NCI-H748 treated with DMSO at 0.1 percent for 48 hours (cell line): ENCODE data around the gene DCX.

Experiments used
- DNase-seq: peaks from one replicate; lab custom pipeline; 2025; lab: John Stamatoyannopoulos, UW

DCX gene

GRCh38 chrX:111302284-111302683 is 109.7 kb downstream of the DCX start:
- DNase-seq, result no peak

DNA sequence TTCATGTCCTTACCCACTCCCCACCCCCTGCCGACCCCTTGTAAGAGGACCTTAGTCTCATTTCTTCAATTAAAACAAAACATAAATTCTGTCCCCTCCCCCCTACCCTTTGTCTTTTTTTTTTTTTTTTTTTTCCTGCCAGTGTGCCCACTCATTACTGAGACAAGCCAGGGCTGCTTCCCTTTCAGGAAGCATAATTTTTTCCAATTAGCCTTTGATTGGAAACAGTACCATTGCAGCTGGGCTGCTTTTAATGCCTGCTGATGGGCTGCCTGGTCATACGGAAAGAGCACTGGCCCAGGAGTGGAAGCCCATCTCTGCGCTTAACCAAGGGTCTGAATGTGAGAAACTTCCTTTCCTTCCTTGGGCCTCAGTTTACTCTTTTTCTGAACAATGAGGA is 123.2 kb downstream of the DCX start:
- DNase-seq, result no peak

DNA sequence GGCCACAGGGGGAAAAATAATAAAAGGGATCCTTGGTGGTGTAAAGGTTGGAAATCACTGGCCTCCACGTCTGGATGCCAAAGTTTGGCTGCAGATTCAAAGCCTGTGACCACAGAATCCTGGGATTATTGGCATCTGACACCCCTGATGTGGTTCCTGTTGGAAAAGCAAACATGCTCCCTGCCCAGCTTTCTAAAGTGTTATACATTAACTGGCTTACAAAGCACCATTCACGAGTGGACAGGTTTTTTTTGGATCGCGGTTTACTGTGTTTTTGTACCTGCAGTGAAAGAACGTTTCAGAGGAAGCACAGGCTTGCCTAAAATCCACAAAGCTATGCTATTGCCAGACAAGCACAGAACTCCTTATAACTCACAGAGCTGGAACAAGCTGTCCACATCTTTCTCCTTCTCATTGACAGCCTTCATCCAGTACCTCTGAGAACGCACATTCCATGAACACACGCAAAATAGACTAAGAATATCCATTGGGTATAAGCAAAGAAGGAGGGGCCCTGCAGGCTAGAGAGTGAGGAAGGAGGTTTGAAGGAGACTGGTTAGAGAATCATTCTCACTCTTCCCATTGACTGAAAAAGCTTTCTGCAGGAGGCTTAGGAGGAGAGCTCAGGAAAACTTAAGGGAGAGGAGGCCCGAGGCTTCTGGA is 127.2 kb downstream of the DCX start:
- no peak for DNase-seq

DNA sequence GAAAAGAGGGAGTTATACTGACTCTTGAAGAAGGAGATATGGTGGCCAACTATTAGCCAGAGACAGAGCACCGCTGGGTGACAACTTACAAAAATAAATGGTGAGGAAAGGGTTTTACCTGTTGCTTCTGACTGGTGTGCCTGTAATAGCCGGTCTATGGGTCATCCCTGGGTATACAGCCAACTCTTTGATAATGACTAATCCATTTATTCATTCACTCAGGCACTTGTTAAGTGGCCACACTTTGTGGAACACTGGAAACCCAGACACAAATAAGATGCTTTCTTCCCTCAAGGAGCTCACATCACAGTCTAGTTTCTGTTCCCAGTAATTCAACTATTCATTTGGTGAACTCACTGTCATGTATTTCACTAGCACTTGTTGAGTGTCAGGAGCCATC is 128.5 kb downstream of the DCX start:
- no peak for DNase-seq

DNA sequence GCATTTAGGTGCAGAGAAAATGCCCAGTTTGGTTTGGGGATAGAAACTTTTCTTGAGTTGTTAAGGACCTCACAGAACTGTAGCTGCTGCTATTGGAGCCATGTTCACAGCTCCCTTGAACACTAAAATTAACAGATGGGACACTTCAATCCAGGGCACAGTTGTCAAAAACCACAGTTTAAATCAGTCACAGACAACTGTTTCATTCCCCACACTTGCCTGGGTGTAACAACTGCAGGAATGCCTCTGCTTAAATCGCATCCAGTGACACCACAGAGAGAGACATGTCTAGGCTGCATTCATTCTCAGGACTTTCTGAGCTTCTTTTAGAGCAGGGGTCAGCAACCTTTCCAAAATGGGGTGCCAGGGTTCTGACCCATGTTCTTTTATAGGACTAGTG is 129.0 kb downstream of the DCX start:
- no peak for DNase-seq

DNA sequence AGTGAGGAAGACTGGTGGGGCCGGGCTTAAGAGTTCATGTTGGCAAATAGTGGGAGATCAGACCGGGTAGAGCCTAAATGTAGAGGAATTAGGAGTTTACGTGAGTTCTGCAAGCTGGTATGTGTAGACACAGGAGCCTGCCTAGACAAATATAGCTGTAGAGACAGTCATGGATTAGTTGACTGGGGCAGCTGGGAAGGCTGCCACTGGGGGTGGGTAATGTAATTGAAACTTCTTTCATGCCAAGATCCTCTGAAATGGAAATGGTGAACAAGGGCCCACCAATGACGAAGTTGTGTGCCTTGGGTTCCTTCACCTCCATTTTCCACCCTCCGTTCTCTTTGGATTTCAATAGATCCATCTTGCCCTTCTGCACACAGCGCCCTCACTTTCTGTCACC is 129.9 kb downstream of the DCX start:
- no peak for DNase-seq

DNA sequence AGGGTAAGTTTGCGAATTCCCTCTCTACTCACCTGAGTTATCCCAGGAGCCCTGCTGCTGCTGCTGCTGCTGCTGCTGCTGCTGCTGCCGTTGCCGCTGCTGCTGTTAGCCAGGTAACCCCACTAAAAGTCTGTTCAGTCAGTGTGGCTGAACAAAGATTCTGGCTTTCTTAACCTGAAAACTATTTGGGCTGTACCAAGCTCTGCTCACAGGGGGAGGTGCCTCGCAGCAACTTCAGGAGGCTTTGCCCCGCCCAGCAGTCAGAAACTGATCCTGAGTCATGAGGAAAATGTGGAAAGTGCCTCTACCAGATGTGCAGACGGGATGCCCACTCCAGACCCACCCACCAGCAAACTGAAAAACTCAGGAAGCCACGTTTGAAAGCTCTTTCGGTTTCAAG is 141.7 kb downstream of the DCX start, which contains the start of gene CAPN6:
TSS of gene CAPN6 (minus strand) at position 145 of the 400 bp plus-strand sequence. CDS start 6,547 bp downstream, outside the sequence.
- no peak for DNase-seq

- no peak for DNase-seq
Observed at GRCh38 chrX:111268506-111268905, 143.5 kb downstream of the DCX start.

- DNase-seq, result no peak
Observed at GRCh38 chrX:111265486-111265885, 146.5 kb downstream of the DCX start.

GRCh38 chrX:111264385-111264784 is 147.6 kb downstream of the DCX start:
- no peak for DNase-seq

GRCh38 chrX:111262086-111262485 is 149.9 kb downstream of the DCX start:
- no peak for DNase-seq

- DNase-seq, result no peak
Observed at GRCh38 chrX:111260451-111260850, 151.5 kb downstream of the DCX start.

DNA sequence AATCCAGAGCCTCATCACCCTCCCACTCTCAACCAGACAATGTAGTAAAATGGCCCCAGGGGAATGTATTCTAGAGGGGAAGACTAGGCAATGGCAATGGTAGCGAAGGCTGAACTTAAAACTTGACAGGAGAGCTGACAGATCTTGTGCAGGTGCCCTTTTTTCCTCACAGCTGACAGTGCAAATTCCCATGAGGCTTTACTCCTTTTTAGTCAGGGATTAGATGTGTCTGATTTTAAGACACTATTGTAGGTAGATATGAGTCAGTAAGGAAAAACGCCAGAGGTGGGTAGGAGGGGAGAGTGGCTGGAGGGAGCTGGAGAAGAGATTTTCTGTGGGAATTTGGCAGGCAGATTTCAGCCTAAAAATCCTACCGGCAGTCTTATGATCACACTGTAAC is 152.4 kb downstream of the DCX start:
- no peak for DNase-seq

- no peak for DNase-seq
Observed at GRCh38 chrX:111257733-111258132, 154.3 kb downstream of the DCX start.

DNA sequence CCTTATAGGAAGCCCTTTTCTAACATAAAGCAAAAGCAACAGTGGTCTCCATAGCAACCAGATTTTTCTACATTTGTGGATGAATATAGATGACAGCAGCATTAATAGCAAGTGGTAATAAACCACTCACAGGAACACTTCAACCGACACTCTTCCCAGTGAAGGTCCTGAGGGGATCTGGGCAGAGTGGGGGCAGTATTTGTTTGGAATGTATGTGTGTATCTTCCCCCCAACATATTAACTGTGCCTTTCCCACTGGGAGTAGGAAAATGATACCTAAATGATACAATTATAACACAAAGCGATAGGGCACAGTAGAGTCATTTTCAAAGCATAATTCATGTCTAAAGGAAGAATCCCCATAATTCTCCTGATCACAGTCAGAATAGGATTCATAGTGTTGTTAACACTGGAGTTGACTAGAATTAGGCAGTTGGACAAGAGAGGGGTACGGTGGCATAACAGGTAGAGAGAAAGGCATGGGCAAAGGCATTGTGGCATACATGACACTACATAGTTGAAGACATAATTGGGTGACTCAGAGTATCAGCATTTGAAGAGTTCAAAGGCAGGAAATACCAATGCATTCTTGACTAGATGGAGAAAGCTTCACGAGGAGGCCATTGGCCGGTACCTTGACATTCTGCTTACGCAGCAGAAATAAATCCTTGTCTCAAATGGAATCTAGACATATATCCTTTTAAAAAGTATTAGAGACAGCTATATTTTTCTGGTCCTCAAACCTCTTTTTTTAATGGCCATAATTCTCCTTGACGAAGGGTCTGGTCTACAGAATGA is 156.9 kb downstream of the DCX start:
- DNase-seq, result no peak

DNA sequence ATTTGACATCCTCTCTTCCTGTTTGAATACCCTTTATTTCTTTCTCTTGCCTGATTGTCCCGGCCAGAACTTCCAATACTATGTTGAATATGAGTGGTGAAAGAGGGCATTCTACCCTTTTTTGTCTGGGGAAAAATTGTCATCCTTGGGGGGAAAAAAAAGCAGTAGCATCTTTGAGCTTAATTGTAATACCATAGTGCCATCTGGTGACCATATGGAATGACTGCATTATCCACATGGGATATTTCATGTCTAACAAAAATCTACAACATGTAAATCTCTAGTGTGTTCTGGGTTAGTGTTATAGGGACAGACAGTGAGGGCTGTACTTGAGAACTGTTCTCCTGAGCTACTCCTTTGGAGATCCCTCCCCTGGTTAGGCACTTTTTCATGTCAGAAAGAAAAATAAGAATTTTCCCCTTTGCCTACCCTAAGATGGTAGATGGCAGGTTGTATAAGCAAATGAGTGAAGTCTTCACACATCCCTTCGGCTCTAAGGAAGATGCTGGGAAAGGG is 167.7 kb downstream of the DCX start:
- DNase-seq, result peak; percentile 36
